ENCODE results near the gene BEGAIN. TPM values are rescaled to one million over a fixed set of nuclear protein-coding genes. Genes with fewer than 3 reads are reported as not detected.

The BEGAIN gene
- total RNA-seq, 1 experiment from 2014 or later: not detected

DNA sequence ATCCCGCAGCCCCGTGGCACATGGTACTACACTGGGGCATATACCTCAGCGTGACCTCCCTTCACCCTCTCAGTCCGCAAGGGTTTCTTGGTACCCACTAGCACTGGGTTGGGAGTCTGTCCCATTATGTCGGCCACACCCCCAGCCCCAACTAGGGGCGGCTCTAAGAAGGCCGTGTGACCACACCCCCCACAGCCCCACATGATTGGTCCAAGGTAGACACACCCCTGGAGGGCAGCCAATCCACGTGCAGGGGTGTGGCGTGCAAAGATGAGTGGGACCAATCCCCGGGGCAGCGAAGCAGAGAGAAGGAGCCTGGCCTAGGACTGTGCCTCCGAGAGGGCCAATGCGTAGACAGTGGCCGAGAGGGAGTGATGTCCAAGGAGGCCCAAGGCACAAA, 34.6 kb upstream of the BEGAIN start:
- Histone ChIP-seq H3K27me3 (ENCODE audit: insufficient read depth, low read depth) (peaks cover 32% of the 10 kb centered on the region), H3K36me3 (ENCODE audit: low read depth) (no peaks in the 10 kb centered on the region), H3K79me2 (ENCODE audit: low read depth) (no peaks in the 10 kb centered on the region), H3K9me3 (ENCODE audit: insufficient read depth, low read depth) (no peaks in the 10 kb centered on the region), H3K4me2 (no peak overlapping the region), H4K20me1 (ENCODE audit: insufficient read depth) (no peaks in the 10 kb centered on the region), H3K4me1 (replicated peaks; ENCODE audit: insufficient read depth) (no peaks in the 10 kb centered on the region), H3F3A (ENCODE audit: insufficient read depth, low read depth) (no peaks in the 10 kb centered on the region), H3K27ac (no peak overlapping the region), H2AFZ (no peak overlapping the region), H3K4me3 (no peak overlapping the region), H3K9me2 (ENCODE audit: insufficient read depth) (no peaks in the 10 kb centered on the region)
- ChIA-PET CTCF (no interaction called here), POLR2A (ENCODE audit: unreplicated experiment) (no interaction called here)
- no peak for DNase-seq
- intact Hi-C loops (cut with micrococcal nuclease; ENCODE audit: unreplicated experiment): no loop called here
- TF ChIP-seq, protein P1, sequence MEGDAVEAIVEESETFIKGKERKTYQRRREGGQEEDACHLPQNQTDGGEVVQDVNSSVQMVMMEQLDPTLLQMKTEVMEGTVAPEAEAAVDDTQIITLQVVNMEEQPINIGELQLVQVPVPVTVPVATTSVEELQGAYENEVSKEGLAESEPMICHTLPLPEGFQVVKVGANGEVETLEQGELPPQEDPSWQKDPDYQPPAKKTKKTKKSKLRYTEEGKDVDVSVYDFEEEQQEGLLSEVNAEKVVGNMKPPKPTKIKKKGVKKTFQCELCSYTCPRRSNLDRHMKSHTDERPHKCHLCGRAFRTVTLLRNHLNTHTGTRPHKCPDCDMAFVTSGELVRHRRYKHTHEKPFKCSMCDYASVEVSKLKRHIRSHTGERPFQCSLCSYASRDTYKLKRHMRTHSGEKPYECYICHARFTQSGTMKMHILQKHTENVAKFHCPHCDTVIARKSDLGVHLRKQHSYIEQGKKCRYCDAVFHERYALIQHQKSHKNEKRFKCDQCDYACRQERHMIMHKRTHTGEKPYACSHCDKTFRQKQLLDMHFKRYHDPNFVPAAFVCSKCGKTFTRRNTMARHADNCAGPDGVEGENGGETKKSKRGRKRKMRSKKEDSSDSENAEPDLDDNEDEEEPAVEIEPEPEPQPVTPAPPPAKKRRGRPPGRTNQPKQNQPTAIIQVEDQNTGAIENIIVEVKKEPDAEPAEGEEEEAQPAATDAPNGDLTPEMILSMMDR (conservative IDR thresholded peaks at IDR 0.05): no peak
- no peak for TF ChIP-seq EZH2 (IDR thresholded peaks at IDR 0.05; ENCODE audit: low read depth)
- no TSS peak for BruUV-seq (replicated peaks)

GRCh38 chr14:100620255-100621100, 33.3 kb upstream of the BEGAIN start:
- H2AFZ ChIP-seq: no peak overlapping the region
- no peaks in the 10 kb centered on the region for H3K36me3 ChIP-seq (ENCODE audit: low read depth)
- no peak overlapping the region for H3K4me3 ChIP-seq
- H3K9me2 ChIP-seq (ENCODE audit: insufficient read depth): no peaks in the 10 kb centered on the region
- H3K27ac ChIP-seq: no peak overlapping the region
- CTCF ChIA-PET: no interaction called here
- no TSS peak for BruUV-seq (replicated peaks)
- TF ChIP-seq, protein P1 (conservative IDR thresholded peaks at IDR 0.05): no peak
- no peak for TF ChIP-seq EZH2 (IDR thresholded peaks at IDR 0.05; ENCODE audit: low read depth)
- H4K20me1 ChIP-seq (ENCODE audit: insufficient read depth): no peaks in the 10 kb centered on the region
- H3K4me2 ChIP-seq: no peak overlapping the region
- peaks cover 41% of the 10 kb centered on the region for H3K27me3 ChIP-seq (ENCODE audit: insufficient read depth, low read depth)
- no peaks in the 10 kb centered on the region for H3K9me3 ChIP-seq (ENCODE audit: insufficient read depth, low read depth)
- H3K79me2 ChIP-seq (ENCODE audit: low read depth): no peaks in the 10 kb centered on the region
- H3K4me1 ChIP-seq (replicated peaks; ENCODE audit: insufficient read depth): no peaks in the 10 kb centered on the region
- H3F3A ChIP-seq (ENCODE audit: insufficient read depth, low read depth): no peaks in the 10 kb centered on the region
- intact Hi-C loops (cut with micrococcal nuclease; ENCODE audit: unreplicated experiment): no loop called here
- DNase-seq: no peak
- POLR2A ChIA-PET (ENCODE audit: unreplicated experiment): no interaction called here

DNA sequence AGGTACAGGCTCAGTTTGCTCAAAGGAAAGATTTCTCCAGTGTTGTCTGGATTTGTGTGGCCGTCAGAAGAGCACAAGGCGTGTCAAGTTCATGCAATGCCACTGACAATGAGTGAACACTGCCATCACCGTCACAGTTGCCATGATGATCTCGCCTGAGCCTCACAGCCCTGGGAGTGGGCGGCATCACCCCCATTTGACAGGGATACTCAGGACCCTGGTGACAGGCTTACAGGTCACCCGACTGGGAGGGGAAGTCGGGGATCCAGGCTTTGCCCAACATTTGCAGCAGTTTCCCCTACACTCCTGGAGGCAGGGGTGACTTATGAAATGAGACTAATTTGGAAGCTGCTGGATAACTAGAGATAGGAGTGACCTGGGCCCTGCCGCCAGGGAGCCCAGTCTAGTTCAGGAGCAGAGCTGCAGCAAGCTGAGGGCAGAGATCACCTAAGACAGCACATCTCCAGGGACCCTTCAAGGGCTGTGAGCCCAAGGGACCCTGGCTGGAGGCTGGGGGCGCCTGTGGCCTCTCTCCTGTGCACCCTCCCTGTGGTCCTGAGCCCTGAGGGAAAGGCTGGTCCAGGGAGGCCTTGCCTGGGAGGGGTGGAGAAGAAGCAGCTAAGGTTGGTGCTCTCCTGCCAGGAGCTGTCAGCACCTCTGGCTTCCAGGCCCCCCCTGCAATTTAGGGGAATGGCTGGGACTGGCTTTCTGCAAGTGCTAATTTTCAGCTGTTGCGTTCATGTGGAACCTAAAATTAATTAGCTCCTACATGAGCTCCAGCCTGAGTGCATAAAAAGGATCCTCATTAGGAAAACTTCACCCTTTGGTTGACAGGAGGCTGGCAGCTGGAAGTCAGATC, 32.4 kb upstream of the BEGAIN start:
- POLR2A ChIA-PET (ENCODE audit: unreplicated experiment): no interaction called here
- BruUV-seq (replicated peaks): no TSS peak

More for the DNA sequence above, 32.4 kb upstream of the BEGAIN start:
- H3K9me2 ChIP-seq (ENCODE audit: insufficient read depth): no peaks in the 10 kb centered on the region
- no peaks in the 10 kb centered on the region for H3K79me2 ChIP-seq (ENCODE audit: low read depth)
- H3K27me3 ChIP-seq (ENCODE audit: insufficient read depth, low read depth): peaks cover 41% of the 10 kb centered on the region
- H3K4me1 ChIP-seq (replicated peaks; ENCODE audit: insufficient read depth): no peaks in the 10 kb centered on the region
- CTCF ChIA-PET: no interaction called here
- H4K20me1 ChIP-seq (ENCODE audit: insufficient read depth): no peaks in the 10 kb centered on the region
- intact Hi-C loops (cut with micrococcal nuclease; ENCODE audit: unreplicated experiment): no loop called here
- no peaks in the 10 kb centered on the region for H3F3A ChIP-seq (ENCODE audit: insufficient read depth, low read depth)
- H3K9me3 ChIP-seq (ENCODE audit: insufficient read depth, low read depth): no peaks in the 10 kb centered on the region
- H3K27ac ChIP-seq: no peak overlapping the region
- H2AFZ ChIP-seq: no peak overlapping the region
- no peak overlapping the region for H3K4me3 ChIP-seq
- H3K36me3 ChIP-seq (ENCODE audit: low read depth): no peaks in the 10 kb centered on the region
- no peak for DNase-seq
- TF ChIP-seq, protein P1 (conservative IDR thresholded peaks at IDR 0.05): no peak
- TF ChIP-seq EZH2 (IDR thresholded peaks at IDR 0.05; ENCODE audit: low read depth): no peak
- H3K4me2 ChIP-seq: no peak overlapping the region
